ENCODE measurements around the gene OR52B6. TPM values are rescaled to one million over a fixed set of nuclear protein-coding genes. Genes with fewer than 3 reads are reported as not detected.

Gene OR52B6
- total and polyA plus RNA-seq, 2 of the 13 experiments (the other 11 are each of a cell fraction or from before 2014, with no cell fraction given), result not detected

GRCh38 chr11:5531053-5531831 lies 49.4 kb upstream of the OR52B6 start:
- TF ChIP-seq FOXM1 (CRISPR knock-in tag; IDR thresholded peaks at IDR 0.05), result no peak
- no peak for TF ChIP-seq SRY (CRISPR knock-in tag; IDR thresholded peaks at IDR 0.05)
- TF ChIP-seq ZFP62 (CRISPR knock-in tag; IDR thresholded peaks at IDR 0.05), result no peak
- no peak for TF ChIP-seq AFF4 (CRISPR knock-in tag; IDR thresholded peaks at IDR 0.05)
- TF ChIP-seq ZNF609 (CRISPR knock-in tag; IDR thresholded peaks at IDR 0.05; ENCODE audit: borderline replicate concordance), result no peak
- no peak for TF ChIP-seq ZMYM3 (CRISPR knock-in tag; IDR thresholded peaks at IDR 0.05)
- no peak for TF ChIP-seq GRHL1 (CRISPR knock-in tag; conservative IDR thresholded peaks at IDR 0.05)
- TF ChIP-seq ZBTB7B (CRISPR knock-in tag; IDR thresholded peaks at IDR 0.05), result no peak
- FAIRE-seq (no peak), DNase-seq (ENCODE audit: low spot score) (no peak), ATAC-seq (no peak)
- CTCF ChIA-PET (ENCODE audit: low intra/inter-chr PET ratio, low total read pairs), result no interaction called here
- Histone ChIP-seq H3K9ac (ENCODE audit: insufficient read depth, low read depth, low read length) (no peak overlapping the region), H4K20me1 (ENCODE audit: insufficient read depth, low read length) (no peaks in the 10 kb centered on the region), H3K36me3 (replicated peaks in 1 of 2; ENCODE audit: control insufficient read depth in 1 of 2, insufficient read depth in 2 of 2, low read length in 2 of 2) (no peaks in the 10 kb centered on the region), H3K4me1 (ENCODE audit: insufficient read depth, low read length) (no peaks in the 10 kb centered on the region), H2AFZ (ENCODE audit: low read length) (no peak overlapping the region), H3K27ac (ENCODE audit: extremely low read length, insufficient read depth, low read length) (no peak overlapping the region), H3K9me3 (ENCODE audit: low read length) (no peaks in the 10 kb centered on the region), H3K4me2 (ENCODE audit: low read depth, low read length) (no peak overlapping the region), H3K79me2 (ENCODE audit: insufficient read depth, low read length) (no peaks in the 10 kb centered on the region), H3K4me3 (replicated peaks in 1 of 3; ENCODE audit: insufficient read depth in 1 of 3, low read depth in 2 of 3, low read length in 3 of 3) (no peak overlapping the region), H3K27me3 (ENCODE audit: control insufficient read depth in 1 of 2, insufficient read depth in 2 of 2, low read length in 2 of 2) (peaks cover 0 to 6% of the 10 kb centered on the region in 2 experiments; a peak in 2 of 5 replicates)
- 55% methylated on average over 2 of the region's 2 CpGs for WGBS (ENCODE audit: low lambda C conversion rate)
- intact Hi-C loops (cut with micrococcal nuclease; ENCODE audit: unreplicated experiment) (no loop called here), in situ Hi-C loops (cut with HindIII; ENCODE audit: extremely low pct_ligation_motif_present, low pct_unique_long_range_greater_than_20kb) (no loop called here)
- POLR2A ChIA-PET, result no interaction called here
- no TSS peak for BruUV-seq (replicated peaks)
